Gastroesophageal sphincter (tissue), 3 donors: ENCODE results near the gene UBE2H.

Source experiments
- EP300 ChIP-seq: sonication (generic); formaldehyde crosslinking; IDR thresholded peaks from one replicate; pipeline ENCODE4 v1.6.1; 2017; ENCODE audit warnings: antibody characterized with exemption, mild to moderate bottlenecking
- POLR2A ChIP-seq, 2 donors: fragments of 450-650 bp; IDR thresholded peaks; one replicate each; pipeline ENCODE4 v1.6.1; 2017; ENCODE audit warnings: antibody characterized with exemption in 2 of 2, mild to moderate bottlenecking in 2 of 2, moderate library complexity in 1 of 2
- POLR2AphosphoS5 ChIP-seq: sonication (generic); formaldehyde crosslinking; IDR thresholded peaks from one replicate; pipeline ENCODE4 v1.6.1; 2017; ENCODE audit warnings: antibody characterized with exemption
- TF ChIP-seq, protein P1 (sequence below), 4 experiments: fragments of 200-600 bp in 2 of 4; fragments of 450-650 bp in 2 of 4; sonication (generic) in 1 of 4; IDR thresholded peaks; one replicate each; pipeline ENCODE4 v1.5.1; 2017 to 2019; ENCODE audit warnings: antibody characterized with exemption in 4 of 4, mild to moderate bottlenecking in 2 of 4, moderate library complexity in 2 of 4

DNA sequence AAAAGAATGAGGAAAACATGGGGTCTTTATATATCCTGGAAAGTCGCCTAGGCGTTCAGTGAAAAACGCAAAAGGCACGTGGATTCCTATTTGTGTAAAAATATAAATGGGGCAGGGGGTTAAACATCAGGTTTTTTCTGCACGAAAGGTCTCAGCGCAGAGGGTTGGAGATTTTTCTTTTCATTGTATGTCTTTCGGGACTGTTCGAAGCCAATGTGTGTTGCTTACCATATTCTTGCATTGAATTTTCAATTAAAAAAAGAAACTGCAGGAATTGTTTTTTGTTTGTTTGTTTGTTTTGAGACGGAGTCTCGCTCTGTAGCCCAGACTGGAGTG, 169.2 kb downstream of the UBE2H start:
- TF ChIP-seq POLR2AphosphoS5 = no peak
- TF ChIP-seq POLR2A (IDR thresholded peaks at IDR 0.05) = no peak
- TF ChIP-seq, protein P1, sequence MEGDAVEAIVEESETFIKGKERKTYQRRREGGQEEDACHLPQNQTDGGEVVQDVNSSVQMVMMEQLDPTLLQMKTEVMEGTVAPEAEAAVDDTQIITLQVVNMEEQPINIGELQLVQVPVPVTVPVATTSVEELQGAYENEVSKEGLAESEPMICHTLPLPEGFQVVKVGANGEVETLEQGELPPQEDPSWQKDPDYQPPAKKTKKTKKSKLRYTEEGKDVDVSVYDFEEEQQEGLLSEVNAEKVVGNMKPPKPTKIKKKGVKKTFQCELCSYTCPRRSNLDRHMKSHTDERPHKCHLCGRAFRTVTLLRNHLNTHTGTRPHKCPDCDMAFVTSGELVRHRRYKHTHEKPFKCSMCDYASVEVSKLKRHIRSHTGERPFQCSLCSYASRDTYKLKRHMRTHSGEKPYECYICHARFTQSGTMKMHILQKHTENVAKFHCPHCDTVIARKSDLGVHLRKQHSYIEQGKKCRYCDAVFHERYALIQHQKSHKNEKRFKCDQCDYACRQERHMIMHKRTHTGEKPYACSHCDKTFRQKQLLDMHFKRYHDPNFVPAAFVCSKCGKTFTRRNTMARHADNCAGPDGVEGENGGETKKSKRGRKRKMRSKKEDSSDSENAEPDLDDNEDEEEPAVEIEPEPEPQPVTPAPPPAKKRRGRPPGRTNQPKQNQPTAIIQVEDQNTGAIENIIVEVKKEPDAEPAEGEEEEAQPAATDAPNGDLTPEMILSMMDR (IDR thresholded peaks at IDR 0.05) = no peak
- no peak for TF ChIP-seq EP300
